Chondrocyte (in vitro differentiated cells): ENCODE measurements around the gene PTPRN2. TPM values are rescaled to one million over a fixed set of nuclear protein-coding genes. Genes with fewer than 3 reads are reported as not detected.

Experiments used
- DNase-seq: peaks from one replicate; pipeline ENCODE4 v3.0.0; 2021; ENCODE audit warnings: mixed read lengths, low spot score
- H3K27ac Mint-ChIP-seq: one replicate; pipeline ENCODE4 v1.8.0; 2021; ENCODE audit warnings: mild to moderate bottlenecking, moderate library complexity, mixed read lengths; ENCODE audit not compliant: unreplicated experiment
- H3K27me3 Mint-ChIP-seq: 2 replicates; pipeline ENCODE4 v1.8.0; 2021; ENCODE audit warnings: low read depth, mixed read lengths
- H3K36me3 Mint-ChIP-seq: 2 replicates; pipeline ENCODE4 v1.8.0; 2021; ENCODE audit warnings: low read depth, mixed read lengths
- H3K4me1 Mint-ChIP-seq: 2 replicates; pipeline ENCODE4 v1.8.0; 2021; ENCODE audit warnings: low read depth, mild to moderate bottlenecking, mixed read lengths
- H3K4me3 Mint-ChIP-seq: one replicate; pipeline ENCODE4 v1.8.0; 2021; ENCODE audit warnings: mild to moderate bottlenecking, moderate library complexity, mixed read lengths; ENCODE audit not compliant: unreplicated experiment
- H3K9me3 Mint-ChIP-seq: 2 replicates; pipeline ENCODE4 v1.8.0; 2021; ENCODE audit warnings: low read depth, mixed read lengths
- CTCF ChIP-seq: fragments of 200-600 bp; sonication (generic); IDR thresholded peaks from 2 replicates; pipeline ENCODE4 v1.5.0; 2021; ENCODE audit warnings: antibody characterized with exemption, mild to moderate bottlenecking, moderate library complexity
- total RNA-seq: library from RNA; stranded (reverse); gene quantifications from 3 replicates; pipeline ENCODE4 v1.2.1, GENCODE V29; 2021

The PTPRN2 gene
- total RNA-seq, 1 donor from 2014 or later, result 0.30 TPM

GRCh38 chr7:158317238-158318205, 270.1 kb downstream of the PTPRN2 start:
- H3K27ac Mint-ChIP-seq, result no peak overlapping the region

DNA sequence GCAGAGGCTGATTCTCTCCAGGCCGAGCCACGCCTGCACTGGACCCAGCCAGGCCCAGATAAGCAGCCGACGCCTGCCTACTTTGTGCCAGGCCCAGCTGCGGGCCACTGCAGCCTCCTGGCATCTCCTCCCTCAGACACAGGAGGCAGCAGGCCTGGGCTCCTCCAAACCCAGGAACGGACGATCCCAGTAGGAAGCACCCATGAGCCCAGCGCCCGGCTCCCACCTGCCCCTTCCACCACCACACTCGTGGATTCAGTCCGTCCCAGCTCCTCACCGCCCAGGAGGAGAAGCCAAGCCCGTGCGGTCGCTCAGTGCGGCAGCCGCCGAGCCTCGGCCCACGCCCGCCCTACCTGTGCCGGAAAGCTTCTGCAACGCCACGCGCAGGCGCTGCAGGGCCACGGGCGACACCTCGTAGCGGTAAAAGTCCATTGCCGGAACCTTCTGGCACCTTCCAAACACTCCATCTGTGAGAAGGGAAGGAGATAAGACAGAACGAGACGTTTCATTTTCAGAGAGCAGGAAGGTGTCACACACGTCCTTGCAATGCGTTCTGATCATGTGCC, 271.1 kb downstream of the PTPRN2 start:
- TF ChIP-seq CTCF, result no peak
- Mint-ChIP-seq H3K27ac (no peak overlapping the region), H3K4me3 (peak overlapping the region; percentile 9), H3K9me3 (peaks cover 13% of the 10 kb centered on the region), H3K4me1 (peaks cover 4% of the 10 kb centered on the region), H3K27me3 (no peaks in the 10 kb centered on the region), H3K36me3 (no peaks in the 10 kb centered on the region)
- DNase-seq, result no peak

More at GRCh38 chr7:158317238-158318205, 270.1 kb downstream of the PTPRN2 start:
- DNase-seq, result no peak
- Mint-ChIP-seq H3K4me1 (peaks cover 4% of the 10 kb centered on the region), H3K27me3 (no peaks in the 10 kb centered on the region), H3K36me3 (no peaks in the 10 kb centered on the region), H3K4me3 (peak overlapping the region; percentile 61), H3K9me3 (peaks cover 6% of the 10 kb centered on the region)
- no peak for TF ChIP-seq CTCF

DNA sequence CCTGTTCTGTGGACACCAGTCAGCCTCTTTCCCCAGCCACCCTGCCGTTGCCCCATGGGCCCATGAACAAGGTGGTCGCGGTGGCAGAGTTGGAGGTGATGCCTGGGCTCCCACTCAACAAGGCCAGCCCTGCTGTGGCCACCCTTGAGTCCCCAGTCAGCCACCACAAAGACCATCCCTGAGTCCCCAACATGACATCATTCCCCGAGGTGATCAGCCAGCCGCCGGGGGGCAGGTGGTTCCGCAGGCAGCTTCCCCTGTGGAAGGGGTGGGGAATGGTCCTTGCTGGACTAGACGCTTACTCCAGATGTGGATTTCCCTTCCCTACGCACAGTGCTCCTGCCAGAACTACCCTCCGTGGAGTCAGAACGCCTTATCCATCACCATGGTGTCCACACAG, 271.7 kb downstream of the PTPRN2 start:
- peaks cover 13% of the 10 kb centered on the region for H3K9me3 Mint-ChIP-seq
- H3K36me3 Mint-ChIP-seq, result no peaks in the 10 kb centered on the region
- H3K4me1 Mint-ChIP-seq, result peaks cover 4% of the 10 kb centered on the region
- no peak for DNase-seq
- H3K4me3 Mint-ChIP-seq, result no peak overlapping the region
- TF ChIP-seq CTCF, result no peak
- H3K27me3 Mint-ChIP-seq, result no peaks in the 10 kb centered on the region
- no peak overlapping the region for H3K27ac Mint-ChIP-seq

DNA sequence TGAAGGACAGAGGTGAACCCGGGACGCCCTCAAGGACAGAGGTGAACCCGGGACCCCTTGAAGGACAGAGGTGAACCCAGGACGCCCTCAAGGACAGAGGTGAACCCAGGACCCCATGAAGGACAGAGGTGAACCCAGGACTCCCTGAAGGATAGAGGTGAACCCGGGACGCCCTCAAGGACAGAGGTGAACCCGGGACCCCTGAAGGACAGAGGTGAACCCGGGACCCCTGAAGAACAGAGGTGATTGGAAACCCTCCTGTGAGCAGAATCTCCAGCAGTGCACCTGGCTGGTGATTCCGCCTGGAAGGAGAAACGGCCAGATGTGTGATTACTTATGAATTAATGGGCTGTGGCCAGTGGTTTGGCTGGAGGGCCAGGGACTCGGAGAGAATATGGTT, 272.3 kb downstream of the PTPRN2 start:
- H3K27me3 Mint-ChIP-seq, result no peaks in the 10 kb centered on the region
- peaks cover 4% of the 10 kb centered on the region for H3K4me1 Mint-ChIP-seq
- no peak overlapping the region for H3K27ac Mint-ChIP-seq
- H3K9me3 Mint-ChIP-seq, result peaks cover 13% of the 10 kb centered on the region
- no peak for DNase-seq
- no peak for TF ChIP-seq CTCF
- no peaks in the 10 kb centered on the region for H3K36me3 Mint-ChIP-seq
- no peak overlapping the region for H3K4me3 Mint-ChIP-seq

DNA sequence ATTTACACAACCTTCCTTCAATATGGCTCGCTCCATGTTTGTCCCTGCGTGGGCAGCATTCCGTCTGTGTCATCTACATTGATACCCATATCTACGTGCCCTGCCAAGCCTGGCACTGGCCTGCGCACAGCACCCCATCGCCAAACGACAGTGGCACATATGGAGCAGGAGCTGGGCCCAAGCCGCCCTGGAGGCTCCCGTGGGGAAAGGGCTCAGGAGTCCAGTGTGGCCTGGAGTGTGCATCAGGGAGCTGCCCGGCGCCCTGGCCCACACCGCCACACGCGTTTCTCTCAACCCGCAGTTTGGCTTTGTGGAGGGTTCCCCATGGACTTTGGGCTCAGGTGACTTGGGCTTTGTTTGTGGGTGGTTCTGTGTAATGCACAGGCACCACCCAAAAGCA, 273.2 kb downstream of the PTPRN2 start:
- Mint-ChIP-seq H3K27ac (no peak overlapping the region), H3K27me3 (no peaks in the 10 kb centered on the region), H3K4me1 (peaks cover 4% of the 10 kb centered on the region), H3K4me3 (no peak overlapping the region), H3K9me3 (peaks cover 23% of the 10 kb centered on the region), H3K36me3 (no peaks in the 10 kb centered on the region)
- TF ChIP-seq CTCF, result no peak
- no peak for DNase-seq
